ENCODE results near the gene HAT1.
"Not testable (repeated sequence)": the region's sequence is repeated elsewhere in the genome, so short reads cannot be mapped to it uniquely, and the experiment has no call there.

HAT1 gene

DNA sequence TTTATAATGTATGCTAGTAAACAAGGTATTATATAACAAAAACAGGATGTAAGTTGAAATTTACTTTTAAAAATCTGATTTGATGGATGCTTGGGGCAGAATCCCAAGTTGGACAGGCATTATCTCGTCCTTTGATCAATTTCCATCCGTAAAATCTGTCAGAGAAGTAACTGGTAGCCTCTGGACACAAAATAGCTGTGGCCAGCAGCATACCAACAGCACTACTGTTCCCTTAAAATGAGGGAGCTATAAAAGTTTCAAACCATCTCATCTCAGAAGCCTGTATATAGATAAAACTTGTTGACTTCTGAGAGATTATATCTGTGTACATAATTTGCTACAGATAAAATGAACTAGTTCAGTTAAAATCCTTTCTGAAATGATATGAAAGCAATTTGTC is 62.8 kb downstream of the HAT1 start:
- no peak for DNase-seq

DNA sequence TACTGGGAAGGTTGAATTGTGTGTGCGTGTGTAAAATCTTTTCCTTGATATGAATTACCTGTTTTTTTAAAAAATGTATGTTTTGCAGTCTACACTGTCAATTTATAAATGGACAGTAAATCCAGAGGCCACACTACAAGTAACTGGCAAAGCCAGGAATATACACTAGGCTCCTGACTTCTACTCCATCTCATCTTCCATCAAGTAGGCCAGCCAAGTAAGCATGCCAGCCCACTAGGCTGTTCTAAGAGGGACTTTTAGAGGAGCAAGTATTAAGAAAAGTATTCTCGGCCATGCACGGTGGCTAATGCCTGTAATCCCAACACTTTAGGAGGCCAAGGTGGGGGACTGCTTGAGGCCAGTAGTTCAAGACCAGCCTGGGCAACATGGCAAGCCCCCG is 64.5 kb downstream of the HAT1 start:
- DNase-seq = no peak

DNA sequence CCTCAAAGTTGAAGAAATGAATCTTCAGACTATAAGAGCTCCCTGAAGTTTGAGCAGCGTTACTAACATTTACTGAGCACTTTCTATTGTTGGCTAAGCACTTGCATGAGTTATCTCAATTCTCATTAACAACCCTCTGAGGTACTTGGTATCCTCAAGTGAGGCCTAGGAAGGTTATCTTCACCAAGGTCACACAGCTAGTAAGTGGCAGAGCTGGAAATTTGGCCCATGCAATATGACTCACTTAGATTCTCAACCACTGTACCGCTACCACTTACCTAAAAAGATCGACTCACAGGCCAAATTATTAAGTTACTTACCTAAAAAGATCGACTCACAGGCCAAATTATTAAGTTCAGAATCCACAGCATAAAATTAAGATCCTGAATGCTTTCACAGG is 68.8 kb downstream of the HAT1 start:
- no peak for DNase-seq

DNA sequence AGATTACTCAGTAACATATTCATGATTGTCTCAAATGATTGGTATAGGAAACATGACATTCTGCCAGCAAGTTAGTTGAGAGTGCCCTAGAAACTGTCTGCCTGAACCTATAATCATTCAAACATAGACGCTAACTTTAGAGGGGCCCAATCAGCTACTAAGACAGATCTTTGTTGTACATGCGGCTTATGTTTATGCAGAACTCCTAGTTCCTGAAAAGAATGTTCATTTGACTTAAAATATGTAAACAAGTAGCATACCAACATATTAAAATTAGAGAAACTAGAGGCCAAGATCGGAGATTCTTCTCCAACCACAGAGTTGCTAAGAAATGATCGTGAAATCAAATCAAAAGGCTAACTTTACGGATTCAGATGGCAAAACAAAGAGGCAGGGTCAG is 73.3 kb downstream of the HAT1 start:
- DNase-seq = peak; percentile 63

DNA sequence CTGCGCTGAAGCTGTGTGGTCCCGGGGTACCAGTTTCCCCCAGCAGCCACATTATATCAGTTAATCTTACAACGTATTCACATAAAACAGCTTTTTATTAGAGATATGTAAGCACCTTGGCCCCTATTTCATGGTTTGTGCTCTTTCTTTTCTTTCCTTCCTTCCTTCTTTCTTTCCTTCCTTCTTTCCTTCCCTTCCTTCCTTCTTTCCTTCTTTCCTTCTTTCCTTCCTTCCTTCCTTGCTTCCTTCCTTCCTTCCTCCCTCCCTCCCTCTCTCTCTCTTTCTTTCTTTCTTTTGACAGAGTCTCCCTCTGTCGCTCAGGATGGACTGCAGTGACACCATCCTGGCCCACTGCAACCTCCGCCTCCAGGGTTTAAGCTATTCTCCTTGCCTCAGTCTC is 73.8 kb downstream of the HAT1 start:
- no peak for DNase-seq

DNA sequence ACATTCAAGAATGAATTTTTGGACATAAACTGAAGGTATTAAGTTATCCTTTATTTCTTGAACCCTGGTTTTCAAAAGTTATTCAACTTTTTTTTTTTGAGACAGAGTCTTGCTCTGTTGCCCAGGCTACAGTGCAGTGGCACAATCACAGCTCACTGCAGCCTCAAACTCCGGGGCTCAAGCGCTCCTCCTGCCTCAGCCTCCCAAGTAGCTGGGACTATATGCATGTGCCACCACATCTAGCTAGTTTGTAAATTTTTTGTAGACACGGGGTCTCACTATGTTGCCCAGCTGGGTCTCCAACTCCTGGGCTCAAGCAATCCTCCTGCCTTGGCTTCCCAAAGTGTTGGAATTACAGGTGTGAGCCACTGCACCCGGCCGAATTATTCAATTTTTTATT is 74.8 kb downstream of the HAT1 start:
- DNase-seq = not testable (repeated sequence)

DNA sequence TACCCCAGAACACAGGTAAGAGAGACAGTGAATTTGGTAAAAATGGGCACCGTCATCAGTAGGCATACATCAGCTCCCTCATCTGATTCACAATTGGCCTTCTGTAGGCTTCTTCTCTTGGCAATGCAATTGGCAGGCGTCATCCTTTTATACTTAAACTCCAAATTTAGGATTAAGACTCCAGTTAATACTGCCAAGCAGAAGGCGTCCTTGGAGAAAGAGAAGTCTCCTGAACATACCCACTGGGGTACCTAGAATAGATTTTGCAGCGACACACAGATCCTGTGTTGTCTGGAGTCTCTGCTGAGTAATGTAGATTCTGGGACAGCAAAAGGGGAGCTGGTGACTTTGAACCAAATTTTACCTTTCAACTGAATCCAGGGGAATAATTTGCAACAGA is 76.9 kb downstream of the HAT1 start:
- DNase-seq = no peak

DNA sequence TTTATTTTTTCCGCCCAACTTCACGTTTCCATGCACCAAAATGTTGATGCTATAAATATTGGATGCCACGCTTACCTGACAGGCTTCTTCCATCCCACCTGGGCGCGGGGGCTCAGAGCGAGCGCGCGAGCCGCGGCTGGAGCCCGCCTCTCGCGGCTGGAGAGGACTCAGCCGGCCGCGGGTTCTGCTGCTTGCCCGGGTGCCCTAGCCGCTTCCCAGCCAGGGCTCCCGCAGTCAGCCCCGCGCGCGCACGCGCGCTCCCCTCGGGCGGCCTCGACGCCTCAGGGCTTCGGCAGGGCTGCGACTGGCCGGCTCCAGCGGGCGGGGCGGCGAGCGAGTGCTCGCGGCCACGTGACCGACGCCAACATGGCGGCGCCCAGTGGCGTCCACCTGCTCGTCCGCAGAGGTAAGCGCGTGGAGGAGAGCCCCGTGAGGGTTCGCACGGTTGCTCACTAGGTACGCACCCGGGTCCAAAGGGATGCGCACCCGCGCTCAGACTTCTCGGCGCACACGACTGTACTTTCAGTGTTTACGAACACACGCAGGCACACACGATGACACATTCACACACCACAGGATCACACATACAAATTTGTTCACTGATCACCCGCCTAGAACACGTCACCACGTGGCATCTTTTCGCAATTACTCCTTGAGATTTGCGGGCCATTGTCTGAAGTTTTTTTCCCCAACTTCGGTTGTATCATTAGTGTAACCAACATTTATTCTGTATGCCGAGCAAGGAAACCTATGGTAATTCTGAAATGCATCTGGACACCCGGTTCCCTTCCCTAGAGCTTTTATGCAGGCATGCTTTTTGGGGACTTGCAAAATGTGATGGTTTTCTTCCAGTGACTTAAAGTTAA is 77.6 kb downstream of the HAT1 start, which contains the start of gene METAP1D:
METAP1D (plus strand) TSS at position 350 of the 866 bp plus-strand sequence; CDS start at position 367, 17 bp downstream.
- peak; percentile 98 for DNase-seq

DNA sequence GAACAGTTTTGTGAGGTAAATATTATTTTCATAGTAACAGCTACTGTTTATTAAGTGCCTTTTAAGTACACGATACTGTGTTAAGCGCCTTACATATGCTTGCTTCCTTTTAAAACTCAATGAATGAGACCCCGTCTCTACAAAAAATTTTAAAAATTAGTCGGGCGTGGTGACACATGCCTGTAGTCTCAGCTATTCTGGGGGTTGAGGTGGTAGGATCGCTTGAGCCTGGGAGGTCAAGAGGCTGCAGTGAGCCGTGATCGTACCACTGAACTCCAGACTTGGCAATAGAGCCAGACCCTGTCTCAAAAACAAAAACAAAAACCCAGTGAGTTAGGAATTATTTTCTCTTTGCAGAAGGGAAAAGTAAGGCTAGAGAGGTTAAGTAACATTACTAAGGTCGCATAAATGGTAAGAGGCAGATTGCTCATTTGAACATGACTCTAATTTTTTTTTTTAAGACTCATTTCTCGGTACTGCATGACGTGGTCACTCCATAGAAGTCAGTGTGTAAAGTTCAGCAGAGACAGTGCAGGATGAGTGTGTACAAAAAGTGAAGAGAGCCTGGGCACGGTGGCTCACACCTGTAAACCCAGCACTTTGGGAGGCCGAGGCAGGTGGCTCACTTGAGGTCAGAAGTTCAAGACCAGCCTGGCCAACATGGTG is 78.6 kb downstream of the HAT1 start:
- peak; percentile 25 for DNase-seq

DNA sequence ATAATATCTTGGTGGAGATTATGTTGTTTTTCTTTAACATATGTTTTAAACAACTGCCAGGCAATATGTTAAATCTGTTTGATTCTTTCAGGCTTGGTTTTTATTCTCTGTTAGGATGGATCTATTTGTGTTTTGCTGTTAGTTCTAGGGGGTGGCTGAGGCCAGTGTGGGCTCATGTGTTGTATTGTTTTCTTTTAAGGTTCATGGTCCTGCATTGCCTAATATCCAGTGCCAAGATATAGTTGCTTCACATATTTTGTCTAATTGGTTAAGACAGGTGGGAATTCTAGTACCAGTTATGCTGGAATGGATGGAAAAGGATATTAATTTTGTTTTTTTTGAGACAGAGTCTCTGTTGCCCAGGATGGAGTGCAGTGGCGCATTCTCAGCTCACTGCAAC is 85.1 kb downstream of the HAT1 start:
- no peak for DNase-seq

DNA sequence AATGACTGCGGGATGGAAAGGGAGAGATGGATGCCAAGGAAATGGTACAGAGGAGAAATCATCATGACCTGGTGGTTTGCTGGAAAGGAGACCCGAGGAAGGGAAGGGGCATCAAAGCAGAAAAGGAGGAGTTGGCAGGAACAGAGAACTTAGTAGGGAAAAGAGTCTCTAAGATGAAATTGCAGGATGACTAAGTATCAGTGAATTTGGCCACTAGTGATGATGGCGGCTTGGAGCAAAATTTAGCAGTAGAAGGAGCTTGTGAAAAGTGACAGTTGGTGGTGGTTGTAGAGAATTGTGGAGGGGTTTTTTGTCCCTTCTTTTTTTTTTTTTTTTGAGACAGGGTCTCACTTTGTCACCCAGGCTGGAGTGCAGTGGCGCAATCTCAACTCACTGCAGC is 87.6 kb downstream of the HAT1 start:
- no peak for DNase-seq

DNA sequence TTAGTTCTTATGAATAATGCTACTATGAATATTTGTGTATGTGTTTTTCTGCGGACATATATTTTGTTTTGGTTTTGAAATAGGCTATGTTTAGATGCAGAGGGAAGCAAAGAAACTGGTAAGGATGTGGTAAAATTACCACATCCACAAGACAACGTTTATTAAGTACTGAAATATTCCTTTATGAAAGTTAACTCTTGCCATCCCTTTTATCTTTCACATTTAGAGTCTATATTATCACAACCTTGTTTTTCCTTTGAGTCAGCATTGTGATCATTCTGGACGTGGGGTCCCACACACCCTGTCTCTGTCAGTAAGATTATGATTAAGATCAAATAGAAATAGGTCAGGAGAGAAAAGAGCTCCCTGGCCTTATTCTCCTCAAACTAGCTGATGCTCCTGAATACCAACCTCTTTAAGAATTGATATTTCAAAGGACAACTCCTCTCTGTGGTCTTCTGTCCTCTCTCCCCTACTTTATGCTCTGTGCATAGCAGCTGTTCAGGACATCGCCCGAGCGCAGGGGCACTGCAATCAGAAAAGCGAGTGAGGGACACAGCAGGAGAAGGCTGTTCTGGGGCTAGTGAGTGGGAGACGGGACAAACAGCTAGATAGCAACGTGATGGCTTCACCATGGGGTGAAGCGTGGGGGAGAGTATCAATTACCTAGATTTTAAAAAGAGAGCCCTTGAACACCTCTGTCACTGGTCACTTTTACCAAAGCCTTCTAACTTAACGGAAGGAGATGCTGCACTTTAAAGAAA is 89.7 kb downstream of the HAT1 start:
- no peak for DNase-seq

DNA sequence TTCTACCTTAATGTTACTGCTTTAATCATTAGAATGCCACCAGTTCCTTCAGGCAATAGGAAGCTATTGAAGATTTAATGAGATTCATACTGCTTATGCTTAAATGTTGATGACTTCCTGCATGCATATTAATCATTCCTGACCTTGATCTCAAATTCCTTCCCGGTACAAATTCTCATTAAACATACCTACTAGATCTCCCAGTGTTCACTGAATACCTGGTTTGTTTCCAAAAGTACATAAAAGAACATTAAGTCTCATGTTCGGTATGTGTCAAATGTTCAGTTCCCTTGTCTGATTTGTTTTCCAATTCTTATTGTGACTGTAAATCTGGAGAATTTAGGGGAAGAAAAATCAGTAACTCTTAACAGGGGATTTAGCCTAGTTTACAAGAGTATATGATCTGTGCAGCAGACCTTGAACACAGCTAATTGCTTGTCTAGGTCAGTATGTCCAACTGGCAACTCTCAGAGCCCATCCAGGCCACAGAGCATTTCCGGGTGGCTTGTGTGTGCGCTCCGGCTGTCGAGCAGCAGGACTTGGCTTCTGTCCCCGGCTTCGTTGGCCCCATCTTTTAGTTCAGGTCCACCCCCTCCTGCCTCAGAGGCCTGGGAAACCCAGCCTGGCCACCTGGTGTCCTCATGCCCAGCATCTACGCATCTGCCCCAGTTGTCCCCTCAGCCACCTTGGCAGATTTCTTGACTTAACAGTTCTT is 90.6 kb downstream of the HAT1 start:
- DNase-seq = no peak

DNA sequence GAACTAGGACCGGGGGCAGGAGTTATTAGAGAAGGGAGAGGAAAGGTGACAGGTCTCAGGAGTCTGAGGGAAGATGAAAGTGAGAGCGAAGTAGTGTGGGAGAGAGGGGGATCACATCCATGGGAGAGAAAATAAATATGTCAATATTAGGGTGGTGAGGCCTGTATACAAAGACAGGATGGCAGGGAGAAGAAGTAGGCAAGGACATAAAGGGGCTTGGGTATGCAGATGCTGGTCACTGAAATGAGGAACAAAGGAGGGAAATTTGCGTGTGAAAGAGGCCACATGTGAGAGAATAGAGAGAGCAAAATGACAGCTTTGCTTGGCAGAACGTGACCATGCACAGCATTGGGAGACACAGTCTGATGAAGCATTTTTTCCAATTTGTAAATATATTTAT is 91.1 kb downstream of the HAT1 start:
- DNase-seq = no peak

DNA sequence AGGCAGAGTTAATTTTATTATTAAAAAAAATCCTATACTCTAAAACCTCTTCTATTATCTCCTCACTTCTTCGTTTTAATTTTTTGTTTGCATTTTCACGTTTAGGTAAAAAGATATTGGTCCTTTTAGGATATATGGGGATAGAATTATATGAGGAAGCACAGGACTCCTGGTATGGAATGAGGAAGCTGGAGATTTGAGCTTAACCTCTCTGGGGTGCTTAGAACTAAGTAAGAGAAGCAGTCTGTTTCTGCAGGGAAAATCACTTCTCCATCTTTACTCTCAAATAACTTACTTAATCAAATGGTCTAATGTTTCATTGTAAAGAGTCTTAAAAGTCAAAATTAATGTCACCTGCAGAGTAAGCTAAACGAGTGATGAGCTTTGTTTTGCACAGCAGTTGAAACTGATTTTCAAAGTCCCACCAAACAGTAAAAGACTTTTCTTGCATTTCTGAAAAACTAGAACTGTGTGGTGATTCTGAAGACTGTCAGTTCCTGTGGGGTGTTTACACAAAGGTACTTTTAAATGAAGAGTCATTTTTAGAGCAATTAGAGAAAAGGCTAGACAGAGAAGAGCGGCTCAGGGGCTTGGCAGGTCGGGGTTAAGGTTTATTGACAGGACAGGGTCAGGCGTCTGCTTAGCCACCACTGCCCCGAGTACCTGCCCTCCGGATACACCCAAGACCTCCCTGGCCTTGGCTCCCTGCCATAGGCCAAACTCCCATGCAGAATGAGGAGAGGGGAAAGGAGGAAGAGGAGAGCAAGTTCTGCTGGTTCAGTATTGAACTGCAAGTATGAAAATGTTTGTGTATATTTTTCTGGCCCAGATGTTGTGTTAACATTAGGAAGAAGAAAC is 99.0 kb downstream of the HAT1 start:
- peak; percentile 29 for DNase-seq

DNA sequence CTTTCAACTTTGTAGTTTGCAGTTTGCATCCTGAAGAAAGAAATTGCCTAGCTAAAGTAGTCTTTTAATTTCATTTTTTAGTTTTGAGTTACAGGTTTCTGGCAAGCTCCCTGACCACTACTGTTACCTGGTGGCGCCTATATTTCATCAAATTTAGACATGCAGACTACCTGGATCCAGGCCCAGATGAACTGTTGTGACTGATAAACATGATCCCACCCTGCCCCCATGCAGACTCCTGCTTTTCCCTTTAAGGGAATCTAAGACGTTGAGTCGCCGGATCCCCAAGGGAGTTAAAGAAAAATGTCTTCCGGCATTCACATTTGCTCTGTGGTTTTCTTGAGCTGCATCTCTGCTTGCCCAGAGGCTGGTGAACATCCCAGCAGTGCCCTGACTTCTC is 99.7 kb downstream of the HAT1 start:
- DNase-seq = no peak

DNA sequence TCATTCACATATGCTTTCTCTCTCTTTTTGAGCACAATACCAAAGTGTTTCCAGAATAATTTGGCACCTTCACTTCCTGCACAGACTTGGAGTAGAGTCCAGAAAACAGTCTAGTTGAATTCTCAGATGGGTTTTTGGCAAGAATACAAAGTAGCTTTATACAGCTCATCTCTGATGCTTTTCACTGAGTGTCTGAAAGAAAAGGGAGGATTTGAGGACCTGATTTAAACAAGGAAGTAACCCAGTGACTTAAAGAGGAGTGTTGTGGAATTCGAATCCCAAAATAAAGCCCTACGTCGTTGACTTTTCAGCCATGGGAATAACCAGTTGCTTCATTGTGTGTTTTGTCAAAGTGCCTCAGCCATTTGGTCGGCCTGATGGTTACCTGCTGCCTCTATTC is 109.3 kb downstream of the HAT1 start:
- no peak for DNase-seq

All from NCI-H2227 treated with DMSO at 0.1 percent for 48 hours (cell line).